Ovary (tissue), 3 donors: ENCODE data around the gene NFIA.

Source experiments
- CTCF ChIP-seq, 3 donors: fragments of 450-650 bp in 2 of 3; fragments of 200-600 bp in 1 of 3; IDR thresholded peaks; one replicate each; pipeline versions ENCODE4 v1.5.1 to v1.8.0; 2016 to 2022; ENCODE audit warnings: antibody characterized with exemption in 3 of 3, mild to moderate bottlenecking in 1 of 3
- EP300 ChIP-seq: sonication (generic); formaldehyde crosslinking; IDR thresholded peaks from one replicate; pipeline ENCODE4 v1.6.1; 2017; ENCODE audit warnings: antibody characterized with exemption
- POLR2A ChIP-seq: fragments of 450-650 bp; IDR thresholded peaks from one replicate; pipeline ENCODE4 v1.6.1; 2017; ENCODE audit warnings: antibody characterized with exemption, mild to moderate bottlenecking, moderate library complexity
- donor health status: DM: no; HTN: no; CAD: no.

GRCh38 chr1:61374156-61374555 is 291.8 kb downstream of the NFIA start:
- TF ChIP-seq CTCF (IDR thresholded peaks at IDR 0.05) (no peak), POLR2A (no peak), EP300 (no peak)
